ENCODE results near the gene THAP7. TPM values are rescaled to one million over a fixed set of nuclear protein-coding genes. Genes with fewer than 3 reads are reported as not detected.

Gene THAP7
- total RNA-seq, 1 donor = 21.8 TPM

DNA sequence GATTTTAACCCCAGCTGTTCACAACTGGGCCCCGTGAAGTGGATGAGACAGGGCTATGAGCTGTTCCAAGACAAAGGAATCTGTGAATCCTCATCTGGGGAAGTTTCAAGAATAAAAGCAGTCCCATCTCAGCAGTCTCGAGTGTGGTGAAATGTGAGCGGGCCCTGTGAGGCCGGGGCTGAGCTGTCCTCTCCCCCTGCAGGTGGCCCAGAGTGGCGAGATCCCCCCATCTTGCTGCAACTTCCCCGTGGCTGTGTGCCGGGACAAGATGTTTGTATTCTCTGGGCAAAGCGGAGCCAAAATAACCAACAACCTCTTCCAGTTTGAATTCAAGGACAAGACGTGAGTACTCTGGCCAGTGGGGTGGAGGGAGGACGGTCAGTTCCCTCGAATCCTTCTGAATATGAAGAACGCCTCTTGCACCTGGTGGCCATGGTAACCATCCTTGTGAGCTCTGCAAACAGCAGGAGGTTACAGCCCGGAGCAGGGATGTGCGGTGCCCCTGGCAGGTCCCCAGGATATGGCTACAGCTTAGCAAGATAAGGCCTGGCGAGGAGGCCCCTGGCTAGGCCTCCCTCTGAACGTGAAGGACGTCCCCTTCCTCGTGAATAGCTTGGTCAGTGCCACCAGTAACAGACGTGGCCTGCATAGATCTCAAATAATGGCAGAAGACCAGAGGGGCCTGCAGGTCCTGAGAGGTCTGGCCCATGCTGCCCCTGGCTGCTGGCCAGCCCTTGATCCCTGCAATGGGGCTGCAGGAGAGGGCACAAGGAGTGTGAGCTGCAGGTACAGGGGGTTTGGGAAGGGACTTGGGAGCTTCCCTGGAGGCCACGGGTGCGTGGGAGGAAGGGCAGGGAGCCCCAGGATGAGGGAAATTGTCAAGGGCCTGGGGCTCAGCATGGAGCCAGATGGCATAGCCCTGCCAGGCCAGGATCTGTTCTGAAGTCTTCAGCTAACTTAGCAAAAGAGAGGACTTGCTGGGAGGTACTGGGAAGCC lies 11.4 kb downstream of the THAP7 start:
- no peak overlapping the region for H3K4me3 ChIP-seq (ENCODE audit: low read depth, low read length)
- TF ChIP-seq CTCF (IDR thresholded peaks at IDR 0.05; ENCODE audit: insufficient read depth, low read length) = no peak
- no peak for DNase-seq (ENCODE audit: low read depth)

DNA sequence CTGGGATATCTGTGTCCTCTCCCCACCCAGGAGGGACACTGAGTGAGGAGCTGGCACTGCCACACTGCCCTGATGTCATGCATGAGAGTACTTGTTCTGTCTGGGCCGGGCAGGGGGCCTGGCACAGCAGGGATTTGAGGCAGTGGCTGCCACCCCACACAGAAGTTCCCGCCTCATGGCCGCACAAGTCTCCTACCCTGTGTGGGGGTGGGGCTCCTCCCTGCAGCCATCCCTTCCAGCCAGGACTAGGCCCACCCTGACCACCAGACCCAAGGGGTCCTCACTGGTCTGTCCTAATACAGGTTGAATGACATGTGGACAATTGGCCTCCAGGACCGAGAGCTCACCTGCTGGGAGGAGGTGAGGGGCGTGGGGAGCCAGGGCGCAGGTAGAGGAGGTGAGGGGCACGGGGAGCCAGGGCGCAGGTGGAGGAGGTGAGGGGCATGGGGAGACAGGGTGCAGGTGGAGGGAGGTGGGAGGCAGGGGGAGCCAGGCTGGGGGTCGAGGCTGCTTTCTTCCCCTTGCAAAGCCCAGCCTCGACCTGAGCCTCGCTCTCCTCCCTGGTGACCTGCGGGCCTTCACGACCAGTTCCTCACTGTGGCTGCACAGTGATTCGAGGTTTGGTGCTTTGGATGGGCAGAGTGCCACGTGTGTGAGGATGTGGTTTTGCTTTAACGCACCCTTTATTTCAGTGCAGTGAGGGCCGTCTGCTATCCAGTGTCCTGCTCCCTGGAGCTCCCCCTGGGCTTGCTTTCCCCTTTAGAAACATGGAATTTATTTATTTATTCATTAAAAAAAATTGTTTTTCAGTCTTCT lies 12.4 kb downstream of the THAP7 start:
- no peak for TF ChIP-seq CTCF (IDR thresholded peaks at IDR 0.05; ENCODE audit: insufficient read depth, low read length)
- no peak overlapping the region for H3K4me3 ChIP-seq (ENCODE audit: low read depth, low read length)
- DNase-seq (ENCODE audit: low read depth) = no peak

GRCh38 chr22:20988573-20989322 lies 13.2 kb downstream of the THAP7 start:
- no peak overlapping the region for H3K4me3 ChIP-seq (ENCODE audit: low read depth, low read length)
- no peak for DNase-seq (ENCODE audit: low read depth)
- no peak for TF ChIP-seq CTCF (IDR thresholded peaks at IDR 0.05; ENCODE audit: insufficient read depth, low read length)

- no peak for DNase-seq (ENCODE audit: low read depth)
- TF ChIP-seq CTCF (IDR thresholded peaks at IDR 0.05; ENCODE audit: insufficient read depth, low read length) = no peak
- no peak overlapping the region for H3K4me3 ChIP-seq (ENCODE audit: low read depth, low read length)
Measured at GRCh38 chr22:20987375-20987774, 14.5 kb downstream of the THAP7 start.

- no peak for DNase-seq (ENCODE audit: low read depth)
- no peak overlapping the region for H3K4me3 ChIP-seq (ENCODE audit: low read depth, low read length)
- TF ChIP-seq CTCF (IDR thresholded peaks at IDR 0.05; ENCODE audit: insufficient read depth, low read length) = no peak
Measured at GRCh38 chr22:20986365-20986764, 15.6 kb downstream of the THAP7 start.

GRCh38 chr22:20985720-20986119 lies 16.2 kb downstream of the THAP7 start:
- no peak for TF ChIP-seq CTCF (IDR thresholded peaks at IDR 0.05; ENCODE audit: insufficient read depth, low read length)
- DNase-seq (ENCODE audit: low read depth) = no peak
- H3K4me3 ChIP-seq (ENCODE audit: low read depth, low read length) = no peak overlapping the region

All from fibroblast of the aortic adventitia (primary cell).